ENCODE results near the gene SFXN3.

- TF ChIP-seq POLR2A (IDR thresholded peaks at IDR 0.05) (no peak), CTCF (IDR thresholded peaks at IDR 0.05) (no peak)
Measured at GRCh38 chr10:100988166-100988565, 42.9 kb upstream of the SFXN3 start.

All from heart left ventricle (tissue), 13 donors.